ENCODE results near the gene ALPI. TPM values are rescaled to one million over a fixed set of nuclear protein-coding genes. Genes with fewer than 3 reads are reported as not detected.

ALPI gene
- total and polyA plus RNA-seq, 12 donors, result not detected

GRCh38 chr2:232458661-232459418, 2.9 kb downstream of the ALPI start:
- ATAC-seq (no peak), DNase-seq (no peak)
- WGBS, 2 donors, result 41 to 70% methylated on average over 53 to 56 of the region's 56 CpGs
- H3K36me3 ChIP-seq, result no peaks in the 10 kb centered on the region
- peaks cover 0 to 65% (median 33%) of the 10 kb centered on the region in 7 donors for H3K27me3 ChIP-seq
- H3K9me3 ChIP-seq, result no peaks in the 10 kb centered on the region
- no peak for TF ChIP-seq CTCF (IDR thresholded peaks at IDR 0.05)
- intact Hi-C loops (cut with DNase I), result loop anchor here in 1 of 10 donors (5.0 kb wide), 1 partner anchor 53 kb away; no protein-coding TSS in a partner anchor
- no peaks in the 10 kb centered on the region for H3K4me1 ChIP-seq
- H3K4me3 ChIP-seq, result no peak overlapping the region
- no peak overlapping the region for H3K27ac ChIP-seq

- peaks cover 0 to 72% (median 35%) of the 10 kb centered on the region in 7 donors for H3K27me3 ChIP-seq
- DNase-seq, result no peak
- H3K36me3 ChIP-seq, result no peaks in the 10 kb centered on the region
- TF ChIP-seq CTCF (IDR thresholded peaks at IDR 0.05), result no peak
- 79 to 91% methylated on average over 11 of the region's 11 CpGs for WGBS, 2 donors
- no peak overlapping the region for H3K4me3 ChIP-seq
- no peak for ATAC-seq
- H3K27ac ChIP-seq, result no peak overlapping the region
- intact Hi-C loops (cut with DNase I), result loop anchor here in 1 of 10 donors (5.0 kb wide), 1 partner anchor 53 kb away; no protein-coding TSS in a partner anchor
- H3K9me3 ChIP-seq, result no peaks in the 10 kb centered on the region
- H3K4me1 ChIP-seq, result no peaks in the 10 kb centered on the region
Observed at GRCh38 chr2:232459419-232460035, 3.6 kb downstream of the ALPI start.

GRCh38 chr2:232460171-232460570, 4.2 kb downstream of the ALPI start:
- no peak overlapping the region for H3K4me3 ChIP-seq
- peaks cover 0 to 73% (median 37%) of the 10 kb centered on the region in 7 donors for H3K27me3 ChIP-seq
- WGBS, 2 donors, result 62% methylated on average over 2 of the region's 2 CpGs
- no peak for ATAC-seq
- no peak for TF ChIP-seq CTCF (IDR thresholded peaks at IDR 0.05)
- no peaks in the 10 kb centered on the region for H3K36me3 ChIP-seq
- H3K27ac ChIP-seq, result no peak overlapping the region
- intact Hi-C loops (cut with DNase I), result no loop called here
- no peak for DNase-seq
- H3K9me3 ChIP-seq, result no peaks in the 10 kb centered on the region
- no peaks in the 10 kb centered on the region for H3K4me1 ChIP-seq

- H3K4me3 ChIP-seq, result no peak overlapping the region
- no peaks in the 10 kb centered on the region for H3K9me3 ChIP-seq
- DNase-seq (no peak), ATAC-seq (no peak)
- H3K27me3 ChIP-seq, result peaks cover 0 to 50% (median 25%) of the 10 kb centered on the region in 7 donors
- intact Hi-C loops (cut with DNase I), result no loop called here
- no peak overlapping the region for H3K27ac ChIP-seq
- TF ChIP-seq CTCF (IDR thresholded peaks at IDR 0.05), result no peak
- 88 to 93% methylated on average over 18 of the region's 18 CpGs for WGBS, 2 donors
- H3K4me1 ChIP-seq, result no peaks in the 10 kb centered on the region
- no peaks in the 10 kb centered on the region for H3K36me3 ChIP-seq
Observed at GRCh38 chr2:232463701-232464543, 8.0 kb downstream of the ALPI start.

Data from heart right ventricle (tissue), 16 donors.